GM12864 (cell line): ENCODE data around the gene ATP6V1B1.

Source experiments
- DNase-seq: peaks from one replicate; pipeline ENCODE4 v3.0.0-alpha.2; 2011; ENCODE audit warnings: low read depth
- H3K4me3 ChIP-seq: 2 replicates; pipeline ENCODE4 v1.5.1; 2011; ENCODE audit warnings: mild to moderate bottlenecking, low read depth, low read length, control low read depth
- TF ChIP-seq, protein P1 (sequence below): IDR thresholded peaks from 2 replicates; pipeline ENCODE4 v1.5.1; 2011; ENCODE audit warnings: low read depth, mild to moderate bottlenecking, moderate library complexity, low read length, control low read depth, inconsistent platforms; ENCODE audit errors: missing control alignments

The ATP6V1B1 gene

DNA sequence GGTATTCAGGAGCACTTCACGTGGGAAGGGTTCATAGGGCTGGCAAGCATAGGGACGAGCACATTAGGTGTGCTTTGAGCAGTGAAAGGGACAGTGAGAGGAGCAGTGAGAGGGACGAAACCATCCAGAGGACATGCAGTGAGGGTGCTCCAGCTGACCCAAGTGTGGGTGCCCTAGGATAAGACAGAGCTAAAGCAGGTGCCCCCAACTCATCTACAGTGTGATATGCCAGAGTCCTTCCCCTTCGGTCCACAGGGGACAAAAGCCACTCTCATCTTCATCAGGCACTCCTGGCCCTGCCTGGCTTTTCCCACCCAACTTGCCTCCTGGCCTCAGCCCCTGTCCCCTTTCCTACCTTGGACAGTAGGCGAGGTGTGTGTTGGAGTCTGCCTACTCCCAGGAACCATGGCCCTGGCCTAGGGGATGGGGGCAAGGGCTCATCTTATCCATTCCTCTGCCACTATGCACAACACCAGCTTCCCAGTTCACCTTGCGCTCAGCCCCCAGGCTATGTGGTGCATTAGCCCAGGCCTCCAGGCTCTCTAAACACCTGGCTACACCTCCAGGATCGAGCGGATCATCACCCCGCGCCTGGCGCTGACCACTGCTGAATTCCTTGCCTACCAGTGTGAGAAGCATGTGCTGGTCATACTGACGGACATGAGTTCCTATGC lies 26.6 kb downstream of the ATP6V1B1 start:
- H3K4me3 ChIP-seq, result no peak overlapping the region
- TF ChIP-seq, protein P1, sequence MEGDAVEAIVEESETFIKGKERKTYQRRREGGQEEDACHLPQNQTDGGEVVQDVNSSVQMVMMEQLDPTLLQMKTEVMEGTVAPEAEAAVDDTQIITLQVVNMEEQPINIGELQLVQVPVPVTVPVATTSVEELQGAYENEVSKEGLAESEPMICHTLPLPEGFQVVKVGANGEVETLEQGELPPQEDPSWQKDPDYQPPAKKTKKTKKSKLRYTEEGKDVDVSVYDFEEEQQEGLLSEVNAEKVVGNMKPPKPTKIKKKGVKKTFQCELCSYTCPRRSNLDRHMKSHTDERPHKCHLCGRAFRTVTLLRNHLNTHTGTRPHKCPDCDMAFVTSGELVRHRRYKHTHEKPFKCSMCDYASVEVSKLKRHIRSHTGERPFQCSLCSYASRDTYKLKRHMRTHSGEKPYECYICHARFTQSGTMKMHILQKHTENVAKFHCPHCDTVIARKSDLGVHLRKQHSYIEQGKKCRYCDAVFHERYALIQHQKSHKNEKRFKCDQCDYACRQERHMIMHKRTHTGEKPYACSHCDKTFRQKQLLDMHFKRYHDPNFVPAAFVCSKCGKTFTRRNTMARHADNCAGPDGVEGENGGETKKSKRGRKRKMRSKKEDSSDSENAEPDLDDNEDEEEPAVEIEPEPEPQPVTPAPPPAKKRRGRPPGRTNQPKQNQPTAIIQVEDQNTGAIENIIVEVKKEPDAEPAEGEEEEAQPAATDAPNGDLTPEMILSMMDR, result no peak
- DNase-seq, result no peak

GRCh38 chr2:70962885-70963878 lies 27.5 kb downstream of the ATP6V1B1 start:
- TF ChIP-seq, protein P1, result no peak
- DNase-seq, result no peak
- no peak overlapping the region for H3K4me3 ChIP-seq

- TF ChIP-seq, protein P1, result no peak
- no peak for DNase-seq
- H3K4me3 ChIP-seq, result no peak overlapping the region
These were observed 28.4 kb downstream of the ATP6V1B1 start for GRCh38 chr2:70964133-70964532.

DNA sequence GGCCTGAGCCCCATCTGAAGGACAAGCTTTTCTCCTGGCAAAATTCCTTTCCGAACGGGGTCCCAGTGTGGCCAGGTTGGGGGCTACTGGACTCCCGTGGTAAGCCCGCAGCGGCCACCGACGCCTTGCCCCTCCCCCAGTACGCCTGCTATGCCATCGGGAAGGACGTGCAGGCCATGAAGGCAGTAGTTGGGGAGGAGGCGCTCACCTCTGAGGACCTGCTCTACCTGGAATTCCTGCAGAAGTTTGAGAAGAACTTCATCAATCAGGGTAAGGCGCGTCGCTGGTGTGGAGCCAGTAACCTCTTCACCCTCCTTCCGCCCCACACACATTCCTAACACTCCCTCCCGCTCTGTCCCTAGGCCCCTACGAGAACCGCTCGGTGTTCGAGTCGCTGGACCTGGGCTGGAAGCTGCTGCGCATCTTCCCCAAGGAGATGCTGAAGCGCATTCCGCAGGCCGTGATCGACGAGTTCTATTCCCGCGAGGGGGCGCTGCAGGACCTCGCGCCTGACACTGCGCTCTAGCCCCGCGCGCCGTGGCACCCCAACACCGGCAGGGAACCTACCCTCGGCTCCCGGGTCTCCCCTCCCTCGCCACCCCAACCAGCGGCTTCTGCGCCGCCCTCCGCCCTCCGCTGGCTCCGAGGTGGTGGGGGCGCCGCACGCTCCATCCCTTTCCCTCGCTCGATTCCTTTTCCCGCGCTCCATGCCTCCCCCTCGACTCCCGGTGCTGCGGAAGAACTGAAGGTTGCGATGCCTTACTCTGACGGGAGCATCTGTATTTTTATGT lies 29.1 kb downstream of the ATP6V1B1 start:
- TF ChIP-seq, protein P1, result peak; percentile 82
- DNase-seq, result no peak
- peak overlapping the region; percentile 33 for H3K4me3 ChIP-seq

DNA sequence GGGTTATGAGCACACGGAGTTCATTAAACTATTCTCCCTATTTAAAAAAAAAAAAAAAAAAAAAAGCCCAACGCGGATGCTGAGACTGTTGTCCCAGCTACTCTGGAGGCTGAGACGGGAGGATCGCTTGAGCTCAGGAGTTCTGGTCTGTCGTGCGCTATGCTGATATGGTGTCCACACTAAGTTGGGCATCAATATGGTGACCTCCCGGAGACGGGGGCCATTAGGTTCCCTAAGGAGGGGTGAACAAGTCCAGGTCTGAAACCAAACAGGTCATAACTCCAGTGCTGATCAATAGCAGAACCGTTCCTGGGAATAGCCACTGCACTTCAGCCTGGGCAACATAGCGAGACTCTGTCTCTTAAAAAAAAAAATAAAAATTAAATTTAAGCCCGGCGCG lies 29.8 kb downstream of the ATP6V1B1 start:
- DNase-seq, result no peak
- TF ChIP-seq, protein P1, result no peak
- no peak overlapping the region; the same call in 1 of the 2 replicates for H3K4me3 ChIP-seq

- H3K4me3 ChIP-seq, result no peak overlapping the region
- no peak for DNase-seq
- TF ChIP-seq, protein P1, result no peak
These were observed 31.0 kb downstream of the ATP6V1B1 start for GRCh38 chr2:70966681-70967080.
